SU-DHL-6 (cell line): Measurements from ENCODE around the gene STX8.

ENCODE experiments used
- CTCF ChIP-seq: fragments of 200-600 bp; sonication (generic); IDR thresholded peaks from one replicate; pipeline ENCODE4 v1.5.1; 2017; ENCODE audit warnings: antibody characterized with exemption, mild to moderate bottlenecking, low read length, moderate library complexity; ENCODE audit not compliant: insufficient read depth, poor library complexity, severe bottlenecking
- EZH2phosphoT487 ChIP-seq: fragments of 200-600 bp; sonication (generic), shearing (Covaris generic); conservative IDR thresholded peaks from 2 replicates; pipeline ENCODE4 v1.6.1; 2018; ENCODE audit warnings: mild to moderate bottlenecking, antibody characterized with exemption, low read length, moderate library complexity, mixed read lengths

DNA sequence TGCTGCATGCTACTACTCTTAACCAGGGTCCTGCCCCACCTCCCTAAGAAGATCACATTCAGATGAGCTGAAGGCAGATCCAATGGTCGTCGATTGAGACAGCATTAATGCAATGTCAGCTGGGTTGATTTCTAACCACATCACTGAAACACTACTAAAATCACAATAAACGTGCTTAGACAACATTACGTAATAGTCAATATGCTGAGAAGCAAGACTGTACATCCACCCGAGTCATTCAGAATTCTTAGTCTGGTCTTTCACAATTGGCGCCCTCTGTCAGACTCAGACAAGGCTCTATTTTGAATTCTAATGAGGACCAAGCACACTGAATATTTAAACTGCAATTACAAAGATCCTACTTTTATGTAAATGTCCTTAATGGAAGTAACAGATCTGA lies 205.2 kb downstream of the STX8 start:
- TF ChIP-seq CTCF, result no peak
- no peak for TF ChIP-seq EZH2phosphoT487
